OCI-LY1 (cell line): ENCODE measurements around the gene DPH6.
"Not testable (repeated sequence)": the region's sequence is repeated elsewhere in the genome, so short reads cannot be mapped to it uniquely, and the experiment has no call there.

ENCODE experiments used
- CTCF ChIP-seq: fragments of 200-600 bp; sonication (generic), shearing (Covaris generic); IDR thresholded peaks from 2 replicates; pipeline ENCODE4 v1.5.1; 2017; ENCODE audit warnings: mild to moderate bottlenecking, antibody characterized with exemption, low read length, moderate library complexity, mixed read lengths
- EZH2 ChIP-seq: fragments of 200-600 bp; sonication (generic), shearing (Covaris generic); IDR thresholded peaks from 2 replicates; pipeline ENCODE4 v1.8.0; 2017; ENCODE audit warnings: borderline replicate concordance, mixed run types, mild to moderate bottlenecking, antibody characterized with exemption, low read length, moderate library complexity, mixed read lengths

- TF ChIP-seq EZH2, CTCF: not testable (repeated sequence)
Measured at GRCh38 chr15:35391408-35391984, 154.5 kb downstream of the DPH6 start.
